ENCODE measurements around the gene VPS9D1.

GRCh38 chr16:89730610-89731234, 10.0 kb upstream of the VPS9D1 start:
- TF ChIP-seq, protein P1, sequence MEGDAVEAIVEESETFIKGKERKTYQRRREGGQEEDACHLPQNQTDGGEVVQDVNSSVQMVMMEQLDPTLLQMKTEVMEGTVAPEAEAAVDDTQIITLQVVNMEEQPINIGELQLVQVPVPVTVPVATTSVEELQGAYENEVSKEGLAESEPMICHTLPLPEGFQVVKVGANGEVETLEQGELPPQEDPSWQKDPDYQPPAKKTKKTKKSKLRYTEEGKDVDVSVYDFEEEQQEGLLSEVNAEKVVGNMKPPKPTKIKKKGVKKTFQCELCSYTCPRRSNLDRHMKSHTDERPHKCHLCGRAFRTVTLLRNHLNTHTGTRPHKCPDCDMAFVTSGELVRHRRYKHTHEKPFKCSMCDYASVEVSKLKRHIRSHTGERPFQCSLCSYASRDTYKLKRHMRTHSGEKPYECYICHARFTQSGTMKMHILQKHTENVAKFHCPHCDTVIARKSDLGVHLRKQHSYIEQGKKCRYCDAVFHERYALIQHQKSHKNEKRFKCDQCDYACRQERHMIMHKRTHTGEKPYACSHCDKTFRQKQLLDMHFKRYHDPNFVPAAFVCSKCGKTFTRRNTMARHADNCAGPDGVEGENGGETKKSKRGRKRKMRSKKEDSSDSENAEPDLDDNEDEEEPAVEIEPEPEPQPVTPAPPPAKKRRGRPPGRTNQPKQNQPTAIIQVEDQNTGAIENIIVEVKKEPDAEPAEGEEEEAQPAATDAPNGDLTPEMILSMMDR (IDR thresholded peaks at IDR 0.05): no peak
- no peak for TF ChIP-seq POLR2A (IDR thresholded peaks at IDR 0.05)
